GM12892 (cell line): ENCODE measurements around the gene SEH1L.
"Not testable (repeated sequence)": the region's sequence is repeated elsewhere in the genome, so short reads cannot be mapped to it uniquely, and the experiment has no call there.

Experiments used
- DNase-seq: peaks from one replicate; pipeline ENCODE4 v3.0.0; 2011; ENCODE audit not compliant: insufficient read length
- FAIRE-seq: peaks from 2 replicates; lab custom pipeline; 2011; peaks lifted over from hg19 to GRCh38; lab: Jason Lieb, UNC
- POLR2A ChIP-seq: IDR thresholded peaks from 2 replicates; pipeline ENCODE4 v1.6.1; 2011; ENCODE audit warnings: low read depth, low read length, control low read depth
- POLR2AphosphoS5 ChIP-seq: IDR thresholded peaks from 2 replicates; pipeline ENCODE4 v1.6.1; 2011; ENCODE audit warnings: low read depth, low read length, control low read depth
- TAF1 ChIP-seq: IDR thresholded peaks from 2 replicates; pipeline ENCODE4 v1.6.1; 2011; ENCODE audit warnings: low read depth, mild to moderate bottlenecking, control low read depth, low read length, borderline replicate concordance

The SEH1L gene

GRCh38 chr18:12989397-12990122 is 41.7 kb downstream of the SEH1L start:
- no peak for FAIRE-seq

DNA sequence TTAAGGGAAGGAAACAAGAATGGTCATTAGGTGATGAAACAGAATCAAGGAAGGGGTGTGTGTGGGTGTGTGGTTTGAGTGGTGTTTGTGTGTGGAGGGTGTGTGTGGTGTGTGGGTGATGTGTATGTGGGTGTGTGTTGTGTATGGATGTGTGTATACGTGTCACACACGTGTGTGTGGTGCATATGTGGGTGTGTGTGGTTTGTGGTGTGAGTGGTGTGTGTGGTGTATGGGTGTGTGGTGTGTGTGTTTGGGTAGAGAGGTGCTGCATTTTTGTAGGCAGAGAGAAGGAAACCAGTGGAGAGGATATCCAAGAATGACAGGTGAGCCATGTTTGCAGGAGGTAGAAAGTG is 42.3 kb downstream of the SEH1L start:
- peak; percentile 53; the same call in 1 of the 2 replicates for TF ChIP-seq POLR2A
- peak; percentile 83 for TF ChIP-seq POLR2AphosphoS5
- no peak for TF ChIP-seq TAF1
- DNase-seq (no peak), FAIRE-seq (peak; percentile 91)

More at GRCh38 chr18:12989397-12990122, 41.7 kb downstream of the SEH1L start:
- TF ChIP-seq POLR2AphosphoS5 = no peak
- TF ChIP-seq TAF1 = no peak
- no peak for TF ChIP-seq POLR2A
- DNase-seq = no peak

- no peak for TF ChIP-seq POLR2AphosphoS5
- TF ChIP-seq TAF1 = no peak
- DNase-seq (no peak), FAIRE-seq (no peak)
These were observed 42.8 kb downstream of the SEH1L start for GRCh38 chr18:12990641-12990966.

DNA sequence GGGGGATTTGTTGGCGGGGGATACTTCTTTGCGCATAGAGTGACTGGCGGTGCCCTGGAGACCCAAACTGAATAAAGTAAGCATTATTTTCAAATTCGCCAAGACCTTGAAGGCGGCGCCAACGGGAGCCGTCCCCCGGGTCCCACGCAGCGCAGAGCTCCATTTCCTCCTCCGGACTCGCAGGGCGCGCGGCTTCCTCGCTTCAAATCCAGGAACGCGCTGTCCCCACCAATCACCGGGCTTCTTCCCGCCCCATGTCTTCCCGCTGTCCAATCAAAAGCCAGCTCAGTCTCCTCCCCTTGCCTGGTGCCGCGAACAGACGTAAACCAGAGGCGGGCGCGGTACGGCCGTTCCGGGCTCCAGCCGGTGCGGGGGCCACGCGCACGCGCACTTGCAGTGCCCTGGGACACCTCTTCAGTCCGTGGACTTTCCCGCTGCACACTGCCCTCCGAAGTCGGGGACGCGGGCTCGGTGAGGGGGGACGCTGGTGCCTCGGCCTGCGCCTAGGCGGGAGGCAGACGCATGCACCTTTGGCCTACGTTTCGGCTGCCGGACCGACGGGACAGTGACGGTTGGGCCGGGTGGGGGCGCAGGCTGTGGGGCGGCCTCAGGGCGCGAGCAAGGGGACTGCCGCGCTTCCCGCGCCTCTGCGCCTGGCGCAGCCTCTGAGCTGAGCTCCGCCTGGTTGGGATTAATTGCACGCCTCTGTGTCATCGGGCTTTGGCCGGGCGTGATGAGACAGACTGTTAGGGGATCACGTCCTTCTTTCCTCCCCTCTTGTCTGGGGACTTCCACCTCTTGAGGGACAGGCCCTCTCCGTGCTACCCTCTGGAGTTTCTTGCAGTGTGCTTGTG is 43.4 kb downstream of the SEH1L start, which contains the start of gene CEP192:
Gene CEP192, plus strand, starts transcription at position 396 of the 854 bp plus-strand sequence. CDS start 8,063 bp downstream, outside the sequence.
- TF ChIP-seq POLR2A (peak; percentile 90), TAF1 (peak; percentile 50; the same call in 1 of the 2 replicates), POLR2AphosphoS5 (peak; percentile 92)
- peak; percentile 71 for DNase-seq
- FAIRE-seq = peak; percentile 99

- no peak for TF ChIP-seq POLR2AphosphoS5
- no peak for TF ChIP-seq POLR2A
- TF ChIP-seq TAF1 = no peak
- FAIRE-seq = no peak
These were observed 44.0 kb downstream of the SEH1L start for GRCh38 chr18:12991821-12992179.

DNA sequence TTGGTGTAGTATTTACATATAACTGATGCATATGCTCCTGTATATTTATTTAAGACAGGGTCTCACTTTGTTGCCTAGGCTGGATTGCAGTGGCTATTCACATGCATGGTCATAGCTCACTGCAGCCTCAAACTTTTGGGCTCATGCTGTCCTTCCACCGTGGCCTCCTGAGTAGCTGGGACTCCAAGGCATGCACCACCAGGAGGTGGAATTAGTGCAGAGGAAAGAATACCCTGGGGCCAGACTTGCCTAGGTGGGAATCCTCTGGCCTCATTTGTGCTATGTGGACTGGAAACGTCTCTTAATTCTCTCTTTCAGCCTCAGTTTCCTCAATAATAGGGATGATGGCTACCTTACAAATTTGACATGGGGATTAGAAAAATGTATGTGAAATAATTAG is 45.6 kb downstream of the SEH1L start:
- FAIRE-seq = no peak
- DNase-seq = no peak
- no peak for TF ChIP-seq TAF1
- TF ChIP-seq POLR2AphosphoS5 = no peak
- TF ChIP-seq POLR2A = no peak

More at GRCh38 chr18:12991821-12992179, 44.0 kb downstream of the SEH1L start:
- DNase-seq = no peak

DNA sequence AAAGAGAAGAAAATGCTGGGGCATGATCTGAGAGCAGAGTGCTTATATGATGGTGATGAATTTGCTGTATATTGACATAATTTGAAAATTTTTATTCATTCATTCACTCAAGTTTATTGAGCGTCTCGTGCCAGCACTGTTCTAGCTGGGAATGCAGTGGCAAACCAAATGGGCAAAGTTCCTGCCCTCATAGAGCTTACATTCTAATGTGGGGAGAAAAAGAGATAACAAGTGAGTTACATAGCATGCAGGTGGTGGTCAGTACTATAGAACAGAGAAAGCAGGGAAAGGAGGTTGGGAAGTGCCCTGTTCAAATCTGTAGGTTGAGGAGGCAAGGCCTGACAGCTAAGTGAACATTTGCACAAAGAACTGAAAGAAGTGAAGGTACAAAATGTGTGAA is 47.6 kb downstream of the SEH1L start:
- DNase-seq = no peak
- FAIRE-seq = no peak
- TF ChIP-seq POLR2AphosphoS5 = no peak
- TF ChIP-seq POLR2A = no peak
- TF ChIP-seq TAF1 = no peak

- no peak for TF ChIP-seq POLR2AphosphoS5
- no peak for TF ChIP-seq TAF1
- no peak for TF ChIP-seq POLR2A
- DNase-seq = no peak
- no peak for FAIRE-seq
These were observed 48.2 kb downstream of the SEH1L start for GRCh38 chr18:12995952-12996477.

GRCh38 chr18:12996661-12997292 is 49.0 kb downstream of the SEH1L start:
- DNase-seq = no peak
- FAIRE-seq = no peak
- no peak for TF ChIP-seq TAF1
- no peak for TF ChIP-seq POLR2A
- TF ChIP-seq POLR2AphosphoS5 = no peak

- not testable (repeated sequence) for FAIRE-seq, DNase-seq
These were observed 49.5 kb downstream of the SEH1L start for GRCh38 chr18:12997330-12997729.
